Measurements from ENCODE around the gene TANGO6.
"Not testable (repeated sequence)": the region's sequence is repeated elsewhere in the genome, so short reads cannot be mapped to it uniquely, and the experiment has no call there.

TANGO6 gene

GRCh38 chr16:69056421-69056820 lies 213.1 kb downstream of the TANGO6 start:
- no peak for DNase-seq (ENCODE audit: low read depth)

GRCh38 chr16:69057400-69058378 lies 214.4 kb downstream of the TANGO6 start:
- no peak for DNase-seq (ENCODE audit: low read depth)

GRCh38 chr16:69063491-69063890 lies 220.2 kb downstream of the TANGO6 start:
- not testable (repeated sequence) for DNase-seq (ENCODE audit: low read depth)

GRCh38 chr16:69064124-69064763 lies 220.9 kb downstream of the TANGO6 start:
- DNase-seq (ENCODE audit: low read depth) = no peak

GRCh38 chr16:69064764-69065313 lies 221.5 kb downstream of the TANGO6 start:
- no peak for DNase-seq (ENCODE audit: low read depth)

GRCh38 chr16:69069504-69069903 lies 226.2 kb downstream of the TANGO6 start:
- DNase-seq (ENCODE audit: low read depth) = no peak

GRCh38 chr16:69071036-69071435 lies 227.7 kb downstream of the TANGO6 start:
- no peak for DNase-seq (ENCODE audit: low read depth)

GRCh38 chr16:69072640-69072974 lies 229.3 kb downstream of the TANGO6 start:
- DNase-seq (ENCODE audit: low read depth) = no peak

GRCh38 chr16:69073181-69073702 lies 229.9 kb downstream of the TANGO6 start:
- no peak for DNase-seq (ENCODE audit: low read depth)

- no peak for DNase-seq (ENCODE audit: low read depth)
Measured at GRCh38 chr16:69077251-69077650, 233.9 kb downstream of the TANGO6 start.

GRCh38 chr16:69078073-69078472 lies 234.7 kb downstream of the TANGO6 start:
- DNase-seq (ENCODE audit: low read depth) = no peak

GRCh38 chr16:69079697-69080096 lies 236.4 kb downstream of the TANGO6 start:
- no peak for DNase-seq (ENCODE audit: low read depth)

- DNase-seq (ENCODE audit: low read depth) = no peak
Measured at GRCh38 chr16:69083306-69083941, 240.1 kb downstream of the TANGO6 start.

- DNase-seq (ENCODE audit: low read depth) = no peak
Measured at GRCh38 chr16:69084289-69084688, 241.0 kb downstream of the TANGO6 start.

- DNase-seq (ENCODE audit: low read depth) = no peak
Measured at GRCh38 chr16:69085032-69085695, 241.8 kb downstream of the TANGO6 start.

- DNase-seq (ENCODE audit: low read depth) = no peak
Measured at GRCh38 chr16:69087161-69087581, 243.8 kb downstream of the TANGO6 start.

- no peak for DNase-seq (ENCODE audit: low read depth)
Measured at GRCh38 chr16:69088684-69089083, 245.4 kb downstream of the TANGO6 start.

- DNase-seq (ENCODE audit: low read depth) = no peak
Measured at GRCh38 chr16:69089091-69089910, 246.0 kb downstream of the TANGO6 start.

GRCh38 chr16:69093974-69094373 lies 250.6 kb downstream of the TANGO6 start:
- no peak for DNase-seq (ENCODE audit: low read depth)

- no peak for DNase-seq (ENCODE audit: low read depth)
Measured at GRCh38 chr16:69094501-69094900, 251.2 kb downstream of the TANGO6 start.

- no peak for DNase-seq (ENCODE audit: low read depth)
Measured at GRCh38 chr16:69095193-69095592, 251.9 kb downstream of the TANGO6 start.

Data from activated T-cell treated with anti-CD3 and anti-CD28 coated beads for 1 hour (primary cell).